Esophagus muscularis mucosa (tissue), 4 donors: ENCODE data around the gene RIPK1.

Experiments used
- CTCF ChIP-seq, 3 experiments: fragments of 200-600 bp in 2 of 3; fragments of 450-650 bp in 1 of 3; sonication (generic) in 2 of 3; IDR thresholded peaks; one replicate each; pipeline ENCODE4 v1.5.1; 2017 to 2019; ENCODE audit warnings: antibody characterized with exemption in 3 of 3, mild to moderate bottlenecking in 2 of 3, moderate library complexity in 1 of 3
- EP300 ChIP-seq: sonication (generic); formaldehyde crosslinking; IDR thresholded peaks from one replicate; pipeline ENCODE4 v1.6.1; 2017; ENCODE audit warnings: antibody characterized with exemption
- POLR2A ChIP-seq: fragments of 450-650 bp; IDR thresholded peaks from one replicate; pipeline ENCODE4 v1.6.1; 2017; ENCODE audit warnings: antibody characterized with exemption, moderate library complexity, mild to moderate bottlenecking, low read depth
- POLR2AphosphoS5 ChIP-seq, 2 donors: sonication (generic); formaldehyde crosslinking; IDR thresholded peaks; one replicate each; pipeline ENCODE4 v1.6.1; 2017; ENCODE audit warnings: antibody characterized with exemption in 2 of 2

GRCh38 chr6:3108746-3109414 is 40.6 kb downstream of the RIPK1 start:
- TF ChIP-seq POLR2A (no peak), CTCF (IDR thresholded peaks at IDR 0.05) (no peak), POLR2AphosphoS5 (IDR thresholded peaks at IDR 0.05) (no peak), EP300 (no peak)
